A673 (cell line): ENCODE measurements around the gene RORC. TPM values are rescaled to one million over a fixed set of nuclear protein-coding genes. Genes with fewer than 3 reads are reported as not detected.

Experiments used
- BruUV-seq: library from RNA; stranded (reverse); fragments of 400-500 nt; replicated peaks from 2 replicates; lab custom pipeline; 2021; lab: Mats Ljungman, UMichigan
- CTCF ChIA-PET: fragments of 300-600 bp; sonication (Branson Sonifier 250); formaldehyde crosslinking; loops from one replicate; lab custom pipeline; 2022; ENCODE audit warnings: antibody characterized with exemption; lab: Charles Lee
- POLR2A ChIA-PET: fragments of 300-600 bp; sonication (Branson Sonifier 250); formaldehyde crosslinking; loops from one replicate; lab custom pipeline; 2022; ENCODE audit warnings: antibody characterized with exemption; ENCODE audit not compliant: low non-redundant PET; lab: Charles Lee
- DNase-seq: peaks from one replicate; pipeline ENCODE4 v3.0.0-alpha.2; 2015; ENCODE audit warnings: low spot score
- H3K27ac ChIP-seq: fragments of 200-600 bp; sonication (generic); 2 replicates; pipeline ENCODE4 v1.5.1; 2016; ENCODE audit warnings: mixed run types, low read depth, mild to moderate bottlenecking, mixed read lengths, antibody characterized with exemption, low read length; ENCODE audit not compliant: poor library complexity, severe bottlenecking
- H3K27me3 ChIP-seq: fragments of 200-600 bp; sonication (generic); replicated peaks from 2 replicates; pipeline ENCODE4 v1.6.1; 2017; ENCODE audit warnings: mixed run types, low read depth, mild to moderate bottlenecking, mixed read lengths, antibody characterized with exemption, low read length; ENCODE audit not compliant: insufficient read depth, poor library complexity
- H3K36me3 ChIP-seq: fragments of 200-600 bp; sonication (generic); 2 replicates; pipeline ENCODE4 v1.6.1; 2016; ENCODE audit warnings: mixed run types, mild to moderate bottlenecking, mixed read lengths, antibody characterized with exemption, low read length; ENCODE audit not compliant: insufficient read depth, poor library complexity, severe bottlenecking
- H3K4me1 ChIP-seq: fragments of 200-600 bp; sonication (generic); 2 replicates; pipeline ENCODE4 v1.6.1; 2017; ENCODE audit warnings: mixed run types, mild to moderate bottlenecking, mixed read lengths, antibody characterized with exemption, low read length; ENCODE audit not compliant: insufficient read depth, poor library complexity, severe bottlenecking
- H3K4me3 ChIP-seq: fragments of 200-600 bp; sonication (generic); 2 replicates; pipeline ENCODE4 v1.5.1; 2016; ENCODE audit warnings: low read depth, mixed run types, mild to moderate bottlenecking, mixed read lengths, low read length; ENCODE audit not compliant: poor library complexity, severe bottlenecking
- H3K9me3 ChIP-seq: fragments of 200-600 bp; sonication (generic); 2 replicates; pipeline ENCODE4 v1.6.1; 2016; ENCODE audit warnings: mixed run types, low read depth, mild to moderate bottlenecking, mixed read lengths, antibody characterized with exemption, low read length; ENCODE audit not compliant: poor library complexity, severe bottlenecking
- EZH2 ChIP-seq: fragments of 200-600 bp; sonication (generic); IDR thresholded peaks from 2 replicates; pipeline ENCODE4 v1.6.1; 2017; ENCODE audit warnings: borderline replicate concordance, low read depth, mild to moderate bottlenecking, mixed read lengths, antibody characterized with exemption, low read length; ENCODE audit not compliant: poor library complexity, severe bottlenecking
- intact Hi-C: fragments of 100-400 bp; cut with micrococcal nuclease; formaldehyde crosslinking; loops from one replicate; pipeline ENCODE4 v1.10.0; 2022; ENCODE audit not compliant: unreplicated experiment
- total RNA-seq: library from RNA; stranded (reverse); gene quantifications from 2 replicates; pipeline ENCODE4 v1.2.3, GENCODE V29; 2021
- TF ChIP-seq, protein P1 (sequence below): fragments of 300-800, 200-600 bp; sonication (generic); conservative IDR thresholded peaks from 2 replicates; pipeline ENCODE4 v1.5.1; 2017; ENCODE audit warnings: low read depth, mild to moderate bottlenecking, antibody characterized with exemption, low read length, moderate library complexity, mixed read lengths

Gene RORC
- total RNA-seq, 1 experiment from 2014 or later, result not detected

DNA sequence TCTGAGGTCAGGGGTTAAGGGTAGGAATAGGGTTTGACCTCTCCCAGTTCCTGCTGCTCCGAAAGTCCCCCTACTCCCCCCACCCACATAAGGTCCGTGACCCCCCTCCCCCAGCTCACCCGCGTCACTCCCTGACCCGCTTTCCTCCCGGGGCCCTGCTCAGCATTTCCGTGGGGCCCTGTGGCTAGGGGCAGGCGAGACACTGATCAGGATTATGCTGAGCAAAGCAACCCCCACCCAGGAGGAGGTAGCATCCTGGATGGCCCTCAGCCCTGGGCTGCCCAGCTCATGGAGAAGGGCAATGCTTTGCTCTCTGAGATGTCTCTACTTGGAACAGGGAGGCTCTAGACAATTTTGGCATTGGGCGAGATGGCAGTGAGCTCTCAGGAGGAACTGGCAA lies 3.7 kb downstream of the RORC start:
- ChIA-PET POLR2A (no interaction called here), CTCF (no interaction called here)
- H3K36me3 ChIP-seq, result no peaks in the 10 kb centered on the region
- intact Hi-C loops, result no loop called here
- H3K27ac ChIP-seq, result no peak overlapping the region
- H3K4me1 ChIP-seq, result no peaks in the 10 kb centered on the region
- H3K9me3 ChIP-seq, result no peaks in the 10 kb centered on the region
- TF ChIP-seq, protein P1, sequence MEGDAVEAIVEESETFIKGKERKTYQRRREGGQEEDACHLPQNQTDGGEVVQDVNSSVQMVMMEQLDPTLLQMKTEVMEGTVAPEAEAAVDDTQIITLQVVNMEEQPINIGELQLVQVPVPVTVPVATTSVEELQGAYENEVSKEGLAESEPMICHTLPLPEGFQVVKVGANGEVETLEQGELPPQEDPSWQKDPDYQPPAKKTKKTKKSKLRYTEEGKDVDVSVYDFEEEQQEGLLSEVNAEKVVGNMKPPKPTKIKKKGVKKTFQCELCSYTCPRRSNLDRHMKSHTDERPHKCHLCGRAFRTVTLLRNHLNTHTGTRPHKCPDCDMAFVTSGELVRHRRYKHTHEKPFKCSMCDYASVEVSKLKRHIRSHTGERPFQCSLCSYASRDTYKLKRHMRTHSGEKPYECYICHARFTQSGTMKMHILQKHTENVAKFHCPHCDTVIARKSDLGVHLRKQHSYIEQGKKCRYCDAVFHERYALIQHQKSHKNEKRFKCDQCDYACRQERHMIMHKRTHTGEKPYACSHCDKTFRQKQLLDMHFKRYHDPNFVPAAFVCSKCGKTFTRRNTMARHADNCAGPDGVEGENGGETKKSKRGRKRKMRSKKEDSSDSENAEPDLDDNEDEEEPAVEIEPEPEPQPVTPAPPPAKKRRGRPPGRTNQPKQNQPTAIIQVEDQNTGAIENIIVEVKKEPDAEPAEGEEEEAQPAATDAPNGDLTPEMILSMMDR, result no peak
- no peak for TF ChIP-seq EZH2
- H3K27me3 ChIP-seq, result no peaks in the 10 kb centered on the region
- H3K4me3 ChIP-seq, result no peak overlapping the region
- no peak for DNase-seq
- no TSS peak for BruUV-seq

DNA sequence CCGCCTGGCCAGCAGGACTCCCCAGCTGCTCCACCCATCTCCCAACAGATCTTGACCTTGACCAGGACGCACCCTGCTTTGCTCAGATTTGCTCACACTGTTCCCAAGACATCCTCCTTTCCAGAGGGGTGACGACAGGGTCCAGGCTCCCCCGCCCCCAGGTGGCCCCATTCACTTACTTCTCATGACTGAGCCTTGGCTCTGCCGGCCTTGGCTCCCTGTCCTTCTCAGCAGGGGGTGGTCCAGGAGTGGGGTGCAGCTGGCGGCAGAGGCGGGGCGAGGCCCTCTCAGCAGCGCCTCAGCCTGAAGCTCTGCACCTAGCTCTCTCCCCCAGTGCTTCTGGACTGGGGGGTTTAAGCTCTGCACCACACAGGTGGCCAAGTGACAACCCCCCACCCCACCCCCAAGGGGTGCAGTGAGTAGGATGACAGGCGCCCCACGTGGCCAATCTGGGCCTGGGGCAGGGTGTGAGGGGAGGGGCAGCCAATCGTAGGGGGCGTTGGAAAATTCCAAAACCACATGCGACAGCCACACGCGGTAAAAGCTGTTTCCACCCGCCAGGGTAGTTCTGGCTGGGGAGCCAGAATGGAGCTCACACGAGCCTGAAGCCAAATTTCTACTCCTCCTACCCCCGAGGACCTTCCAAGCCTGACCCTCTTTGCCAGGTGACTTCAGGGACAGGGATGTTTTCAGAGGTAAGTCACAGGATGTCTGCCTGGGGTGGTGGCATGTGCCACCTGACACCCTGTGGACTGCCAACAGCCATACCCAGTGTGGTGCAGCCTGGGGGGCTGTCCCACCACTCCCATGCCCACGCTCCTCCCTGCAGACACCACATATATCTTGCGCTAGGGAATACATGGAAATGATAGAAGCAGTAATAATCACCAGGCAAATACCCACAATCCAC lies 5.6 kb downstream of the RORC start:
- H3K27ac ChIP-seq, result no peak overlapping the region
- H3K27me3 ChIP-seq, result no peaks in the 10 kb centered on the region
- no peak for DNase-seq
- ChIA-PET POLR2A (no interaction called here), CTCF (interaction anchor here (0.6 kb wide), 1 partner anchor 10 kb away, joined by 4 read pairs; no protein-coding TSS in a partner anchor)
- no peaks in the 10 kb centered on the region for H3K9me3 ChIP-seq
- intact Hi-C loops, result no loop called here
- H3K4me3 ChIP-seq, result no peak overlapping the region
- no peaks in the 10 kb centered on the region for H3K36me3 ChIP-seq
- TF ChIP-seq EZH2, result no peak
- TF ChIP-seq, protein P1, result no peak
- no TSS peak for BruUV-seq
- no peaks in the 10 kb centered on the region for H3K4me1 ChIP-seq

GRCh38 chr1:151825204-151825603 lies 6.4 kb downstream of the RORC start:
- ChIA-PET POLR2A (no interaction called here), CTCF (no interaction called here)
- intact Hi-C loops, result no loop called here
- H3K36me3 ChIP-seq, result no peaks in the 10 kb centered on the region
- BruUV-seq, result no TSS peak
- H3K4me3 ChIP-seq, result no peak overlapping the region
- no peak overlapping the region for H3K27ac ChIP-seq
- no peaks in the 10 kb centered on the region for H3K4me1 ChIP-seq
- H3K9me3 ChIP-seq, result no peaks in the 10 kb centered on the region
- no peak for TF ChIP-seq EZH2
- TF ChIP-seq, protein P1, result no peak
- DNase-seq, result no peak
- H3K27me3 ChIP-seq, result no peaks in the 10 kb centered on the region
